SW480 (cell line): ENCODE data around the gene TTC1.
A peak's percentile ranks its signal among the peaks of the same experiment; 100 is the strongest.
"Not testable (repeated sequence)": the region's sequence is repeated elsewhere in the genome, so short reads cannot be mapped to it uniquely, and the experiment has no call there.

Experiments
- DNase-seq: peaks from one replicate; pipeline ENCODE4 v3.0.0-alpha.2; 2016; ENCODE audit warnings: low spot score

TTC1 gene, protein sequence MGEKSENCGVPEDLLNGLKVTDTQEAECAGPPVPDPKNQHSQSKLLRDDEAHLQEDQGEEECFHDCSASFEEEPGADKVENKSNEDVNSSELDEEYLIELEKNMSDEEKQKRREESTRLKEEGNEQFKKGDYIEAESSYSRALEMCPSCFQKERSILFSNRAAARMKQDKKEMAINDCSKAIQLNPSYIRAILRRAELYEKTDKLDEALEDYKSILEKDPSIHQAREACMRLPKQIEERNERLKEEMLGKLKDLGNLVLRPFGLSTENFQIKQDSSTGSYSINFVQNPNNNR

DNA sequence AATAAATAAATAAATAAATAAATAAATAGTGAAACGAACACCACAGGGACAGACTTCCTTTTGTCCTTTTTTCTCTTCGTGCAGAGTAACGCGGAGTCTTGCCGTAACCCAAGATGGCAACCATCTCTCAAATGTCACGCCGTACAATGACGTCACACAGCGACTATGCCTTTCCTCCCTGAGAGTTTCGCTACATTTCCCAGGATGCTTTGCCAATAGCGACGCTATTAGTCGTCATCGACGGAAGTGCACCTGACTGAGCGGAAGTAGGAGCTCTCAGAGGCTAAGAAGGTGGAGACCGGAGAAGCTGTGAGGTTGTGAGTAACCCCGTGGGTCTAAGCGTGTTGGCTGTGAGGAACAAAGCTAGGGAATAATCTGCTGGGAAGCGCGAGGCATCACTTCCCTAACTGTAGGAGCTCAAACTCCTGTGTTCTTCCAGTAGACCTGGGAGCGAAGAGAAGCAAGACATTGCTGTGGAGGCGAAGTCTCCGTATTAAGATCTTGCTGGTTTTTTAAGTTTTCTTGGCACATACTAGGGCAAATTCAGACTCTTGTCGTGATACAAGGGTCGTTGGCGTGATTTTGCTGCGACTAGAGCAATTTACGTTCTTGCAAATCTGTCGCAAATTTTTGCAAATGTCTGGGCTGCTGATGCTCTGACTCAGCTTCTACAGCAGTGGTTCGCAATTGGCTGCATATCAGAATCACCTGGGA lies at the start of gene TTC1:
Gene TTC1, plus strand, starts transcription at position 263 of the 714 bp plus-strand sequence. CDS start 1,390 bp downstream, outside the sequence.
- peak; percentile 99 for DNase-seq

DNA sequence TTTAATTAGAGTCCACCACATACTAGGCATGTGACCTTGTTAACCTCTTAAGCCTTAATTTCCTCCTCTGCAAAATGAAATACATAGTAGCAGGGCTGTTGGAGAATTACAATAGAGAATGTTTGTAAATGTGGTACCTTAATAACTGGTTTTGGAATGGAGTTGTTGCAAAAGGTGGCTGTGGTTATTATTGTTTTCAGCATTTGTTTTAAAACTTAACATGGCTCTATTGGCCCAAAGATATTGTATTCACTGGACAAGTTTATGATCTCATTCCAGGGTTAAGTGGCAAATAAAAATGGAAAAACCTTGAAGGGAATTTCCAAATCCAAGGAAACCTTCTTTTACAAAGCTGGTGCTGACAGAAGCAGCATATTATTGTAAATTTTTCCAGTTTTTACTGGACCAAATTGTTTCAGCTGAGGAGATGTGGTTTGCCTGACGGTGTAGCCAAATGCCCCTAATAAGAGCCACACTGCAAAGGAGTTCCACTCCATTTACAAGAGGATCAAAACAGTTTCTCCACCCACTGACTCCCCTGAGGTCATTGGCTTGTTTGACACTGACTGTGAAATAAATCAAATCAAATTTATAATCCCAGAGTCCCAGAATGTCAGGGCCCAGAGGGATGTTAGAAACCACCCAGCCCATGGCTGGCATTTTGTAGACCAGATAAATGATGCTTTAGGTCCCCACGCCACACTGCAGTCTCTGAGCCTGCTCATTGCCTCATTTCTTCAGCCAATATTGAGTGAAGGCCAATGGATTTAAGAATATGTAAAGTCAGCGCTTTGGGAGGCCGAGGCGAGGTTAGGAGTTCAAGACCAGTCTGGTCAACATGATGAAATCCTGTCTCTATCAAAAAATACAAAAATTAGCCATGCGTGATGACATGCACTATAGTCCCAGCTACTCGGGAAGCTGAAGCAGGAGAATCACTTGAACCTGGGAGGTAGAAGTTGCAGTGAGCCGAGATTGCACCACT lies 47.5 kb upstream of the TTC1 start:
- no peak for DNase-seq

DNA sequence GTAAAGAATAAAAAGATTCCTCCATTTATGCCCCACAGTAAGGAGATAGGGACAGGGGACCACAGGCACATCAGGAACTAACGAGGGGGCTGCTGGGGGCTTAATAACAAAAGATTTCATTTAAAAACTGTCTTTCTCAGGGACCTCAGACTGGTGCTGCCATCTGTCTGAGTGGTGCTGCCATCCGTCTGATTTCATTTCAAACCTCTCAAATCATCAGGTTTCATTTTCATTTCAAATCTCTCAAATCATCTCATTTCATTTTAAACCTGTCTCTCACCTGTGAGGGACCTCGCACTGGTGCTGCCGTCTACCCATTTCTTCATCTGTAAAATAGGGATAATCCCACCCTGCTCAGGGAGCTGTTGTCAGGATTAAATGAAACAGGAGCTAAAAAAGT lies 46.7 kb upstream of the TTC1 start:
- DNase-seq: no peak

DNA sequence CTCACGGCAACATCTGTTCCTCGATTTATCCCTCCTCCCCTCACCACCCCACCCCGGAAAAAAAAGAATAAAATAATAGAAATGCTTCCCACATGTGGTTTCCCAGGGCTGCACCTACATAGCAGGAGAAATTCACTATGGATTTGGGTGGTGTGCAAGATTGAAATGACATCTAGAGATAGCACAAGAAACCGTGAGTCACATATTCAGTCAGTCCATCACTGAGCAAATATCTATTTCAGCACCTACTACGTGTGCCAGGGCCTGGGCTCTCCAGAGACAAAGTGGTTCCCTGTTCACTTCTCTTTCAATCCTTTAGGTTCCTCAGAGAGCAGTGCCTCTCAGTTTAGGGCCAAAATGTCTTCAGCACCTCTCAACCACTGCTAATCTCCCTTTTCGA lies 45.0 kb upstream of the TTC1 start:
- no peak for DNase-seq

DNA sequence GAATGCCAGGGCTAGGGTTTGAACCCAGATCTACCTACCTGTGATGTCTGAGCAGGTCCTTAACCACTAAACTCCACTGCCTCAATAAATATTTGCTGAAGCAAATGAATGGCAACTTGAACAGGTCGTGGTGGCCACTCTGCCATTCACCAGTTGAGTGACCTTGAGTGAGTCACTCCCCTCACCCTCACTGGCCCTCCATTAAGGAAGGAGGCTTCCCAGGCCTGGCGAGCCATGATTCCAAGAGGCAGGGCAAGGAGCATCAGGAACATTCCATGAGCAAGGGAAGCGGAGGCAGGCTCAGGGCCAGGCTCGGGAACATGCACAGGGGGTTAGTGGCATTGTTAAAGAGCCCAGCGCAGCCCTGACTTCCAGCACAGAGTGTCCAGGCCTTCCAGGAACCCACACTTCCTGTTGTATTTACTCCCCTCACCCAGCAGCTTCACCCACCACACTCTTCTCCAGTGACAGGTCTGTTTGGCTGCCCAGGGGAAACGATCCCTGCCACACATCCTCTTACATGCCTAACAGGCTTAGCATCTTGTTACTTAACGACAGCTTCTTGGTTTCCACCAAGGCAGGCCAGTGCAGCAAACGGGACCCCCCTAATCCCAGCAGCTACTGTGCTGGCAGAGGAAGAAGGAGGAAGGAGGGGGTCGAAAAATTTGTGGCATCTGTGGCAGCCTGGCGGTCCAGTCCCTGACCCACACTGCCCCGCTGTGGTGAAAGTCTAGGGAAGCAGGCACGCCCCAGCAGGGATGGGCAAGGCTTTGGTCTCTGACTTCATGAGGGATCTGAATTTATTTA lies 43.7 kb upstream of the TTC1 start:
- peak; percentile 83 for DNase-seq

DNA sequence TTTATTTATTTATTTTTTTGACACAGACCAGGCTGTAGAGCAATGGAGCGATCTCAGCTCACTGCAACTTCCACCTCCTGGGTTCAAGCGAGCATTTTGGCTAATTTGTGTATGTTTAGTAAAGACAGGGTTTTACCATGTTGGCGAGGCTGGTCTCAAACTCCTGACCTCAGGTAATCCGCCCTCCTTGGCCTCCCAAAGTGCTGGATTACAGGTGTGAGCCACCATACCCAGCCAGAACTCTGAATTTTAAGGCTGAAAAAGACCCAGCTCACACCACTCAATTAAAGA lies 43.2 kb upstream of the TTC1 start:
- not testable (repeated sequence) for DNase-seq

DNA sequence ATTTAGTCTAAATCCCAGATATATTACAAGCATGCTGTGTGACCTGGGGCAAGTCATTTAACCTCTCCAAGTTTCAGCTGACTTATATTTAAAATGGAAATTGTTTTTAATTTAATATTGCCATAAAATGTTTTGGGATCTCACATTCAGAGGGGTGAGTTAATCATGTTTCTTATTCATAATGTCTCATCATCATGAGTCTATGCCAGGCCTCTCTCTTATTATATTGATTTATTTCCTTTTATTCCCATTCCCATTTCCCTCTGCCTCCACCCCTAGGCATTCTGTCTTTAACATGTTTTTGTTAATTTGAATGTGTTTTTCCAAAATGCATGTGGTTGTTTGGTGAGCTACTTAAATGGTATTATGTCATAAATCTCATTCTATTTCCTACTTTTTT lies 39.0 kb upstream of the TTC1 start:
- no peak for DNase-seq

DNA sequence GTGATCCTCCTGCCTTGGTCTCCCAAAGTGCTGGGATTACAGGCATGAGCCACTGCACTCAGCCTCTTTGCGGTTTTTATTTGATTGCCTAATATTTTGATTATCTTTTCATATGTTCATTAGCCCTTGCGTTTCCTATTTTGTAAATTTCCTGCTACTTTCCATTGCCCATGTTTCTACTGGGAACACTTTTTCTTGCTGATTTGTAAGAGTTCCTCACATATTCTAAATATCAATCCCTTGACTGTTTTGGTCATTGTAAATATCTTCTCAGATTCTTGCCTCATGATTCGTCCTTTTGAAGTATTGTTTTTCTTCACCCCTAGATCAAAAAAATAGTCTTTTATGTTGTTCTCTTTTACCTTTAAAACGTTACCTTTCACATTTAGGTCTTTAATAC lies 37.9 kb upstream of the TTC1 start:
- no peak for DNase-seq

DNA sequence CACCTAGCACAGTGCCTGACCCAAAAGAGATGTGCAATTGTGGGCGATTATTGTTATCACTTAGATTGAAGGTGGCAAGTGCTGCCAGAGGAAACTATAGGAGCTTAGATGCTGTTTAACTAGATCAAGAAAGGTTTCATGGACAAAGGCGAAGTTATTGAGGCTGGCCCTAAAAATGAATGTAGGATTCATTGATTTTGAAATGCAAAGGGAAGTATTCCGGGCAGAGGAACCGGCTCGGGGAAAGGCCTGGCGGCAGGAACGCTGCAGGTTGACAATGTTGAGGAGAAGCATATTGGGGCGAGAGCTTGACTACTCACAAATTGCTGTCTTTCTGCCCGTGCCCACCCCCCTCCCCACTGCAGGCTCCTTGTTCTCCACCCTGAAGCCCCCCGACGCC lies 37.4 kb upstream of the TTC1 start:
- DNase-seq: no peak

DNA sequence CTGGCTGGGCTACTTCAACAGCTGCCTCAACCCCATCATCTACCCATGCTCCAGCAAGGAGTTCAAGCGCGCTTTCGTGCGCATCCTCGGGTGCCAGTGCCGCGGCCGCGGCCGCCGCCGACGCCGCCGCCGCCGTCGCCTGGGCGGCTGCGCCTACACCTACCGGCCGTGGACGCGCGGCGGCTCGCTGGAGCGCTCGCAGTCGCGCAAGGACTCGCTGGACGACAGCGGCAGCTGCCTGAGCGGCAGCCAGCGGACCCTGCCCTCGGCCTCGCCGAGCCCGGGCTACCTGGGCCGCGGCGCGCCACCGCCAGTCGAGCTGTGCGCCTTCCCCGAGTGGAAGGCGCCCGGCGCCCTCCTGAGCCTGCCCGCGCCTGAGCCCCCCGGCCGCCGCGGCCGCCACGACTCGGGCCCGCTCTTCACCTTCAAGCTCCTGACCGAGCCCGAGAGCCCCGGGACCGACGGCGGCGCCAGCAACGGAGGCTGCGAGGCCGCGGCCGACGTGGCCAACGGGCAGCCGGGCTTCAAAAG lies 36.9 kb upstream of the TTC1 start:
- DNase-seq: peak; percentile 36

DNA sequence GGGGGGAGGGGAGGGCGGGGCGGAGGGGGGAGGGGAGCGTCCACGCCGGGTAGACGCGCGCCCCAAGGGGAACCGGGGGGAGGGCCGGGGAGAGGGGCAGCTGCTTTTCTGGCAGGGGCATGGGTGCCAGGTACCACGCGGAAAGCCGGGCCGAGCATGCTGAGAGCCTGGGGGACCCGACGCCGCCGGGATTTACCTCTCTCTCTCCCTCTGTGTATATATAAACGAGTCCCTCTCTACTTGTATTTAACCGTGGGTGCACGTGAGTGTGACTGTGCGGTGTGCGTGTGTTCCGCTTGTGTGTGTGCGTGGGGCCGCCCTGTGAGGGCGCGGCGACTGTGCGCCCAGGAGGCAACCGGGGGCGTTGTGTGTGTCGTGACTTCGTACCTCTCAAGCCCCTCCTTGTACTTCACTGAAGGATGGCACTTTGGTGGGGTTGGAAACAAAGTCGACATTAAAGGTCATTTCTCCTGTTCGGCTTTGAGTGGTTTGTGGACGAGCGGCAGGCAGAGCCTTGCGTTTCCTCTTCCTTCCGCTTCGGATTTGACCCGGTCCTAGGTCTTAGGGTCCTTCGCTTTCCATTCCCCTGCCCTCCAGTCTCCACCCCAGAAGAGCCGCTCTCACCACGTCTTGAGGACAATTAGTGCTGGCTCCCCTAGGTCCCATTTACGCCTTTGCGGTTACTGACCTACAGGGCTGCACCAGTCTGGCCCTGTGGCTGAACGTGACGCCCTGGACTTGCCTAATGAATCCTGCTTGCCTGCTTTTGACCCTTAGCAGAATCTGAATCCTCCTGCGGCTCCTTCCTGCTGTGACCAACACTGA lies 36.2 kb upstream of the TTC1 start:
- DNase-seq: no peak

DNA sequence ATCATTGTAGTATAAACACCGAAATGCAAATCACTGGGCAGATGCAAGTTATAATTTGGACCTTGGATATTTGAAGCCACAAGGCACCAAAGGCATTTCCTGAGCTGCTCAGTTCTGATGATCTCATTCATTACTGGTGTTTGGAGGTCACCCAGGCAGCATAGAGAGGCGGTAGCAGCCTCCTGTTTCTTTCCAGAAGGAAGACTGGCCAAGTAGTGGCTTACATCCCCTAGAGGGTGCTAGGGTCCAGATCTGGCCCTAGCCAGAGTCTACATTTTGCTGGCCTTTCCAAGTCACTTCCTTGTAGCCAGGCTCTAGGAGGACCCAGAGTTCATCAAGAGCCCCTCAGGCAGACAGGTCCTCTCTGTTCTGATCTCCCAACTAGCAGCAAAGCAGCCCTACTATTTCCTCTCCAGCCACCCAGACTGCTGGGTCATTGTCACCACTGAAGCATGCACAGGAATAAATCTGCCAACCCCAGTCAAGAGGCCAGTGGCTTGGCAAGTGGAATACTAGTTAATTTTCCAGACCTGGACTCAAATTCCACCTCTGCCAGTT lies 33.4 kb upstream of the TTC1 start:
- peak; percentile 69 for DNase-seq

DNA sequence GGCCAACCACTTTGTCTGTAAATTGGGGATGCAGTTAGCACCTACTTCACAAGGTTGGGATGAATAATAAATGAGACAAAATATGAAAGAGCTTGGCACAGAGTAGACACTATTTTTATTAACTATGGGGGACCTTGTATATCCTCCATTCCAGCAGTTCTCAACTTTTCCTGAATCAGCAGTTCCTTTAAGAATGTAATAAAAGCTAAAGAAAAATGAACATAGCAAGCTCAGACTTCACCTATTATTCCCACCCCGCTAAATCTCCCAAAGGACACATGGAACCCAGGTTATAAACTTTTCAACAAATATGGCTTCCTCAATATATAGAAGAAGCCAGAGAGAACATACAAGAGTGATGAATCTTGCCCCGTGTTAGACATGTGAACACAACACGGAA lies 32.0 kb upstream of the TTC1 start:
- no peak for DNase-seq

DNA sequence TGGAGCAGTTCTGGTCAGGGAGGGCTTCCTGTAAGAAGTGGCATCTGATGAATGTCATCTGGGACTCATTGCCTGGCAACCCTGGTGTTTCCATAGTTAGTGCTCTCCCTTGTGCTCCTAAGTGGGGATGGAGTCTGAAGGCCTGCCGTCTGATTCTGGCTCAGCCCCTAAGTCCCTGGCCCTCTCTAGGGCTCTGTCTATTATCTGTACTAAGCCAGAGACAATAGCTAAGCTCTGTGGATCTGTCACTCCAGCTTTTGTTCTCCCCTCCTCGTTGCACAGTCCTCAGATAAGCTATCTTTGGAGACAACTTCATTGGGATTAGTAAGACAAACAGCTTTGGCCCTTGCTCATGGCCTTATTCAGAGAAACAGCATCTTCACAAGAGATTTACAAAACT lies 30.6 kb upstream of the TTC1 start:
- no peak for DNase-seq

DNA sequence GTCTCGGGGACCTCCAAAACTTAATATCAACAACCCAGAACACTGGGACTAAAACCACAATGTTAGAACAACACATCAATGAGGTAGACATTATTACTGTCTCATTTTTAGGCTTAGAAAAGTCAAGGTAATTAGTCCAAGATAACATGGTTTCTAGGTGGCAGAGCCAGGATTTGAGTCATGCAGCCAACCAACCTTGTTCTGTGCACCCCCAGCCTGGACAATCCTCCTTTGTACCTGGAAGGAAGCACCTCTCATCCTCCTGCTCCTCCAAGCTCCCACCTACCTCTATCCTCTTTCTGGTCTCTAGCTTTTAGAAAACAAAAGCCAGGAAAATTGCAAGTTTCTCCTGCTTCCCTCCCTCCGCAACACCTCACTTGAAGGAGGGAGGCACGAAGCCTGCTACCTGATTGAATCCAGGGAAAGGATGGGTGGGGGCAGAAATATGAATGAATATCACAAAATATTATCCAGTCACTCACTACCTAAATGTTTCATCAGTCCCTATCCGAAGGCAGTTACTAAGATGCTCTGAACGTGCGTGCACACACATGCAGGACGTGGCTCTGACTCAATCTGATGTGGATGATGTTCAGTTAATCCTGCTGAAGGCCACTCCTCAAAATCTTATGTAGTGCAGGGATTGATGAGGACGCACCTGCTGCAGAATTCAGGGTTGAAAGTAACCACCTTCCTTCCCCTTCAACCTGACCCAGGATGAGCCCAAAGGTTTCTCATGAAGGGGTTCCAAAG lies 26.3 kb upstream of the TTC1 start:
- no peak for DNase-seq

DNA sequence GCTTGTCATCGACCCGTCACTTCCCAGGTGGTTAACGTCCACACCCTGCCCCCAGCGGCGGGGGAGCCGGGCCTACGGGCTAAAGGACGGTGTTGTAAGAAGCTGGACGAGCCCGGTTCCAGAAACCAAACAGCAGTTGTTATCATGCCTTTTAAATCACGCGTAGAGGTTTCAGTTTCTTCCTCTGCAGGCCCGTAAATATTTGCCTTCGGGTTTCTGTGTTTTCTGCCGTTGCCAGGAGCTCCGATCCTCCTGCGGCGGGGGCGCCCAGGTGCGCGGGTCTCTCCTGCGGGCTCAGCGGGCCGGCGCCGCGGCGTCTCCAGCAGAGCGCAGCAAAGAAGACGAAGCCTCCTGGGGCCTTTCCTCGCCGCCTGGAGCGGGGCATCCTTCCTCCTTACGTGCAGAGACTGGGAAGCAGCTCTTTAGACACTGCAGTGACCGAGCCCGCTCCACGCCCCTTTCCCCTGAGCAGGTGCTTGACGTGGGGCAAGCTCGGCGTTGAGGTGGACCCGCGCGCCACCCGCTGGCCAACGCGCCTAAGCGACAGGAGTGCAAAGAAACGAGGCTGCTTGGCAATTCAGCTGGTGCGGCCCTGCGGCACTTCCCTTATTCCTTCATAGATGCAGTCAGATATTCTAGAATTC lies 21.8 kb upstream of the TTC1 start:
- peak; percentile 90 for DNase-seq

DNA sequence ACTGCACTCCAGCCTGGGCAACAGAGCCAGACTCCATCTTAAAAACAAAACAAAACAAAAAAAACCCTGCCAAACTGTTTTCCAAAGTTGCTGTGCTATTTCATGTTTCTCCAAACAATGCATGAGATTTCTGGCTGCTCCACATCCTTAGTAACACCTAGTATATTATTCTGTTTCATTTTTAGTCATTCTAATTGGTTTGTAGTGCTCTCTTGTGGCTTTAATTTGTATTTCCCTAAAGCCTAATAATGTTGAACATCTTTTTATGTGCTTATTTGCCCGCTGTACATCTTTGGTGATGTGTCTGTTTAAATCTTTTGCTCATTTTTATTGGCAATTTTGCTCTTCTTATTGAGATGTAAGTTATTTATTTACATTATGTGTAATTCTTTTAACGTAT lies 18.4 kb upstream of the TTC1 start:
- DNase-seq: peak; percentile 20

DNA sequence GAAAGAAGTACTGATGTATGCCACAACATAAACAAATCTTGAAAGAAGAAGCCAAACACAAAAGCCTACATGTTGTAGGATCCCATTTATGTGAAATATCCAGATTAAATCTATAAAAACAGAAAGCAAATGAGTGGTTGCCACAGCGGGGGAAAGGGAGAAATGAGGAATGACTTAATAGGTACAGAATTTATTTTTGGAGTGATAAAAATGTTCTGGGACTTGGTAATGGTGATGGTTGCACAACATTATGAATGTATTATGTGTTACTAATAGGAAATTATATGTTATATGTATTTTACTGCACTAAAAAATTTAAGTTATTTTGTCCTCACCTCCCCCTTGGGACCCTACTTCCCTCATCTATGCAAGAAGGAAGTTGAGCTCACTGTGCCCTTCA lies 16.4 kb upstream of the TTC1 start:
- no peak for DNase-seq

DNA sequence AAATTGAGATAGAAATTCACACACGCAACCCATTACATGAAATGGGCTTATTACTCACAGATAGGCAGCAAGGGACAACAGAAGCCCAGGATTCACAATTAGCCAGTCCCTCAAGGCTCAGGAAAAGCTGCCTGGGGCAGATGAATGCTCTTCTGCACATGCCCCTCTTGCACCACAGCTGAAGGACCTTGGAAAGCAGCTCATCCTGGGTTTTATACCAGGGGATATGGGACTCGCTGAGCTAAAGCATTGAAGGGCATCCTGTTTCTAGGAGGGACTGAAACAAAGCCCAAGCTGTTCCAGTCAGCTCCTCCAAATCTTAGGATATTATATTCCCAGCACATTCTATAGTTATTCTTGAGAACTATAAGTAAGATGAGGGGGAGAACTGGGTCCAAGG lies 15.7 kb upstream of the TTC1 start:
- no peak for DNase-seq
